SK-N-SH (cell line): Measurements from ENCODE around the gene C19orf33. TPM values are rescaled to one million over a fixed set of nuclear protein-coding genes. Genes with fewer than 3 reads are reported as not detected.

Source experiments
- CTCF ChIA-PET: fragments of 300-600, 350-600 bp; formaldehyde crosslinking; extraction: SDS; loops from one replicate; lab custom pipeline; 2021; lab: Yijun Ruan, JAX
- POLR2A ChIA-PET: fragments of 350-600 bp; sonication (Branson Sonifier 250); formaldehyde crosslinking; extraction: SDS; loops from one replicate; lab custom pipeline; 2020; ENCODE audit warnings: antibody characterized with exemption, inconsistent platforms; lab: Yijun Ruan, JAX
- DNase-seq: peaks from one replicate; pipeline ENCODE4 v3.0.0; 2012
- H2AFZ ChIP-seq: fragments of 200-600 bp; sonication (generic); 2 replicates; pipeline ENCODE4 v1.8.1; 2016; ENCODE audit warnings: antibody characterized with exemption, mild to moderate bottlenecking, low read depth
- H3F3A ChIP-seq: fragments of 200-600 bp; sonication (generic); replicated peaks from 2 replicates; pipeline ENCODE3; 2016; ENCODE audit warnings: antibody characterized with exemption, mild to moderate bottlenecking; ENCODE audit not compliant: insufficient read depth
- H3K27ac ChIP-seq, 2 experiments: fragments of 200-500 bp in 1 of 2; fragments of 200-600 bp in 1 of 2; sonication (Bioruptor generic) in 1 of 2; sonication (generic), shearing (Covaris generic) in 1 of 2; 2 replicates each; pipeline versions ENCODE4 v1.5.1 to v1.6.1; 2014 to 2016; ENCODE audit warnings: low read depth in 2 of 2, inconsistent platforms in 1 of 2, low read length in 1 of 2, mild to moderate bottlenecking in 1 of 2, mixed read lengths in 1 of 2
- H3K27me3 ChIP-seq: fragments of 200-600 bp; sonication (generic), shearing (Covaris generic); 2 replicates; pipeline ENCODE4 v1.6.1; 2016; ENCODE audit warnings: mixed run types; ENCODE audit not compliant: insufficient read depth
- H3K36me3 ChIP-seq, 2 experiments: fragments of 200-500 bp in 1 of 2; fragments of 200-600 bp in 1 of 2; sonication (Bioruptor generic) in 1 of 2; sonication (generic) in 1 of 2; replicated peaks in 1 of 2; 2 replicates each; pipeline versions ENCODE3 to v1.5.1; 2014 to 2016; ENCODE audit warnings: low read length in 1 of 2, mild to moderate bottlenecking in 1 of 2; ENCODE audit not compliant: insufficient read depth in 2 of 2, control insufficient read depth in 1 of 2
- H3K4me1 ChIP-seq, 2 experiments: fragments of 200-500 bp in 1 of 2; fragments of 200-600 bp in 1 of 2; sonication (Bioruptor generic) in 1 of 2; sonication (generic), shearing (Covaris generic) in 1 of 2; 2 replicates each; pipeline versions ENCODE4 v1.5.1 to v1.6.1; 2014 to 2016; ENCODE audit warnings: low read depth in 1 of 2, low read length in 1 of 2, mixed run types in 1 of 2; ENCODE audit not compliant: insufficient read depth in 2 of 2, control insufficient read depth in 1 of 2
- H3K4me2 ChIP-seq: fragments of 200-600 bp; sonication (generic), shearing (Covaris generic); 2 replicates; pipeline ENCODE4 v1.6.1; 2017; ENCODE audit warnings: mixed run types
- H3K4me3 ChIP-seq, 2 experiments: fragments of 200-500 bp in 1 of 2; fragments of 200-600 bp in 1 of 2; sonication (Bioruptor generic) in 1 of 2; sonication (generic), shearing (Covaris generic) in 1 of 2; 2 replicates each; pipeline versions ENCODE4 v1.5.1 to v1.8.1; 2014 to 2016; ENCODE audit warnings: low read depth in 2 of 2, inconsistent platforms in 1 of 2, low read length in 1 of 2, mild to moderate bottlenecking in 1 of 2, mixed read lengths in 1 of 2, moderate library complexity in 1 of 2
- H3K79me2 ChIP-seq: fragments of 200-600 bp; sonication (generic); 2 replicates; pipeline ENCODE4 v1.8.1; 2017; ENCODE audit warnings: mild to moderate bottlenecking; ENCODE audit not compliant: insufficient read depth
- H3K9ac ChIP-seq: fragments of 200-600 bp; sonication (generic); 2 replicates; pipeline ENCODE4 v1.6.1; 2017; ENCODE audit warnings: mixed run types
- H3K9me2 ChIP-seq: fragments of 200-600 bp; sonication (generic); 2 replicates; pipeline ENCODE4 v1.6.1; 2017; ENCODE audit warnings: mixed run types
- H3K9me3 ChIP-seq: fragments of 200-600 bp; sonication (generic); 2 replicates; pipeline ENCODE4 v1.6.1; 2017; ENCODE audit warnings: mixed run types, mild to moderate bottlenecking, moderate library complexity
- H4K20me1 ChIP-seq: fragments of 200-600 bp; sonication (generic); 2 replicates; pipeline ENCODE4 v1.6.1; 2017; ENCODE audit warnings: mild to moderate bottlenecking, mixed run types; ENCODE audit not compliant: insufficient read depth
- ELF1 ChIP-seq: IDR thresholded peaks from 2 replicates; pipeline ENCODE4 v1.4.0; 2012
- EP300 ChIP-seq, 2 experiments: IDR thresholded peaks; 2 replicates each; pipeline versions ENCODE4 v1.4.0 to v1.6.1; 2012; ENCODE audit warnings: borderline replicate concordance in 1 of 2, low read depth in 1 of 2, low read length in 1 of 2
- FOXJ3 ChIP-seq: sonication (generic); formaldehyde crosslinking; IDR thresholded peaks from 2 replicates; pipeline ENCODE4 v1.5.1; 2020; ENCODE audit warnings: mild to moderate bottlenecking, missing genetic modification reagents
- GABPA ChIP-seq: IDR thresholded peaks from 2 replicates; pipeline ENCODE4 v1.4.0; 2012; ENCODE audit warnings: low read depth, mild to moderate bottlenecking
- MAX ChIP-seq: IDR thresholded peaks from 2 replicates; pipeline ENCODE4 v1.4.0; 2012; ENCODE audit warnings: low read depth
- NRF1 ChIP-seq: IDR thresholded peaks from 2 replicates; pipeline ENCODE4 v1.6.1; 2012; ENCODE audit warnings: low read depth, mild to moderate bottlenecking, low read length
- POLR2AphosphoS5 ChIP-seq: IDR thresholded peaks from 2 replicates; pipeline ENCODE4 v1.6.1; 2012; ENCODE audit warnings: low read depth, low read length
- RAD21 ChIP-seq: IDR thresholded peaks from 2 replicates; pipeline ENCODE4 v1.6.1; 2012; ENCODE audit warnings: mild to moderate bottlenecking, low read length
- RFX5 ChIP-seq: IDR thresholded peaks from 2 replicates; pipeline ENCODE4 v1.6.1; 2012; ENCODE audit warnings: mild to moderate bottlenecking, improper control_type of control experiment, low read length
- RXRA ChIP-seq: IDR thresholded peaks from 2 replicates; pipeline ENCODE4 v1.4.0; 2012; ENCODE audit warnings: low read depth, mild to moderate bottlenecking, borderline replicate concordance
- SMC3 ChIP-seq: IDR thresholded peaks from 2 replicates; pipeline ENCODE4 v1.6.1; 2012; ENCODE audit warnings: low read depth, low read length, improper control_type of control experiment
- TCF12 ChIP-seq: IDR thresholded peaks from 2 replicates; pipeline ENCODE4 v1.4.0; 2012
- TEAD4 ChIP-seq: IDR thresholded peaks from 2 replicates; pipeline ENCODE4 v1.4.0; 2012; ENCODE audit warnings: mild to moderate bottlenecking, borderline replicate concordance; ENCODE audit not compliant: insufficient read depth
- WGBS: methylation state at CpG from one replicate; pipeline ENCODE4 v1.1.6; 2017; ENCODE audit warnings: low lambda C conversion rate; 5-methylcytosine and 5-hydroxymethylcytosine counted together
- polyA plus RNA-seq, 3 experiments: library from polyadenylated mRNA; depleted of rRNA; stranded (reverse); fragments of >200 nt; gene quantifications; 2 replicates each; pipeline ENCODE4 v1.2.3, GENCODE V29; 2012
- TF ChIP-seq, protein P1 (sequence below): IDR thresholded peaks from 2 replicates; pipeline ENCODE4 v1.4.0; 2012; ENCODE audit warnings: low read depth, borderline replicate concordance
- TF ChIP-seq, protein P2 (sequence below): fragments of 200-600 bp; sonication (generic); IDR thresholded peaks from 2 replicates; pipeline ENCODE4 v1.6.1; 2017; ENCODE audit warnings: antibody characterized with exemption, mild to moderate bottlenecking, moderate library complexity

Gene C19orf33
- polyA plus RNA-seq, 1 of the 3 experiments (the other 2 are of a cell fraction), result not detected

DNA sequence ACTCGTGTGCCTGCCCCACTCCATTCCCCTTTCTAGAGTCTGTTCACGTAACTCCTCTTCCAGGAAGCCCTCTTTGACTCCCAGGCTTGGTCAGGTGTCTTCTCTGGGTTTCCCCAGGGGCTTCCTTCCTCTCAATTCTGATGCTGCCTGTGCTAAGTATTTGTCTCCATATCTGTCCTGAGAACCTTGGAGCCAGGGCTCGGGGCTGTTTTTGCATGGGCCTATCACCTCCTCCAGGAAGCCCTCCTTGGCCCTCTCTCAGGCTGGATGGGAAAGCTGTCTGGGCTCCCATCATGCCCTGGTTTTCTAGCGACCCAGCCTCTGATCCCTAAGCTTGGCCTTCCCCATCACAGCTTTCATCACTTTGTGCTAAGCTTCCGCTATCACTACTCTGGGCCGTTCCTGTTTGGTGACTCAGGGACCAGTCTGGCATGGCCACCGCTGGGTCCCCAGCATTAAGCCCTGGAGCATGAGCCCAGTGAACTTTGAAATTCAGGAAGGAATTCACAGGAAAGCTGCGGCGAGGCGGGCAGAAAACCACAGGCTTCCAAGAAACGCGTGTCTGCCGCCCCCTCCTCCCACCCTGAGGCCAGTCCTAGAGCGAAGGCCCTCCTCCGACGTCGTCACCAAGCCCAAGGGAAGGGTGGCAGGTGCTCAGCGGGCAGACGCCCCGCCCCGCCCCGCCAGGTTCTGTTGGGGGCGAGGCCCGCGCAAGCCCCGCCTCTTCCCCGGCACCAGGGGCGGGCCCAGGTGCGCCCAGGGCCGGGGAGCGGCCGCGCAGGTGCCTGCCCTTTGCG, 40.2 kb upstream of the C19orf33 start:
- no peak overlapping the region for H3K27ac ChIP-seq
- H3K4me3 ChIP-seq, result peak overlapping the region; percentile 45 to 47; a peak in 3 of 4 replicates
- H3K4me2 ChIP-seq, result peak overlapping the region; percentile 81
- H3K36me3 ChIP-seq, result no peaks in the 10 kb centered on the region
- TF ChIP-seq ELF1 (no peak), NRF1 (no peak), TEAD4 (no peak), RAD21 (no peak), SMC3 (no peak), TCF12 (no peak), FOXJ3 (CRISPR knock-in tag) (no peak), MAX (no peak), GABPA (no peak), EP300 (IDR thresholded peaks at IDR 0.05; ENCODE audit: borderline replicate concordance in 1 of 2, low read depth in 1 of 2, low read length in 1 of 2) (no peak), POLR2AphosphoS5 (no peak), RXRA (no peak), RFX5 (no peak)
- TF ChIP-seq, protein P1, sequence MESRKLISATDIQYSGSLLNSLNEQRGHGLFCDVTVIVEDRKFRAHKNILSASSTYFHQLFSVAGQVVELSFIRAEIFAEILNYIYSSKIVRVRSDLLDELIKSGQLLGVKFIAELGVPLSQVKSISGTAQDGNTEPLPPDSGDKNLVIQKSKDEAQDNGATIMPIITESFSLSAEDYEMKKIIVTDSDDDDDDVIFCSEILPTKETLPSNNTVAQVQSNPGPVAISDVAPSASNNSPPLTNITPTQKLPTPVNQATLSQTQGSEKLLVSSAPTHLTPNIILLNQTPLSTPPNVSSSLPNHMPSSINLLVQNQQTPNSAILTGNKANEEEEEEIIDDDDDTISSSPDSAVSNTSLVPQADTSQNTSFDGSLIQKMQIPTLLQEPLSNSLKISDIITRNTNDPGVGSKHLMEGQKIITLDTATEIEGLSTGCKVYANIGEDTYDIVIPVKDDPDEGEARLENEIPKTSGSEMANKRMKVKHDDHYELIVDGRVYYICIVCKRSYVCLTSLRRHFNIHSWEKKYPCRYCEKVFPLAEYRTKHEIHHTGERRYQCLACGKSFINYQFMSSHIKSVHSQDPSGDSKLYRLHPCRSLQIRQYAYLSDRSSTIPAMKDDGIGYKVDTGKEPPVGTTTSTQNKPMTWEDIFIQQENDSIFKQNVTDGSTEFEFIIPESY, result no peak
- TF ChIP-seq, protein P2, sequence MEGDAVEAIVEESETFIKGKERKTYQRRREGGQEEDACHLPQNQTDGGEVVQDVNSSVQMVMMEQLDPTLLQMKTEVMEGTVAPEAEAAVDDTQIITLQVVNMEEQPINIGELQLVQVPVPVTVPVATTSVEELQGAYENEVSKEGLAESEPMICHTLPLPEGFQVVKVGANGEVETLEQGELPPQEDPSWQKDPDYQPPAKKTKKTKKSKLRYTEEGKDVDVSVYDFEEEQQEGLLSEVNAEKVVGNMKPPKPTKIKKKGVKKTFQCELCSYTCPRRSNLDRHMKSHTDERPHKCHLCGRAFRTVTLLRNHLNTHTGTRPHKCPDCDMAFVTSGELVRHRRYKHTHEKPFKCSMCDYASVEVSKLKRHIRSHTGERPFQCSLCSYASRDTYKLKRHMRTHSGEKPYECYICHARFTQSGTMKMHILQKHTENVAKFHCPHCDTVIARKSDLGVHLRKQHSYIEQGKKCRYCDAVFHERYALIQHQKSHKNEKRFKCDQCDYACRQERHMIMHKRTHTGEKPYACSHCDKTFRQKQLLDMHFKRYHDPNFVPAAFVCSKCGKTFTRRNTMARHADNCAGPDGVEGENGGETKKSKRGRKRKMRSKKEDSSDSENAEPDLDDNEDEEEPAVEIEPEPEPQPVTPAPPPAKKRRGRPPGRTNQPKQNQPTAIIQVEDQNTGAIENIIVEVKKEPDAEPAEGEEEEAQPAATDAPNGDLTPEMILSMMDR, result no peak
- POLR2A ChIA-PET, result no interaction called here
- no peaks in the 10 kb centered on the region for H3F3A ChIP-seq
- no peak overlapping the region for H3K9ac ChIP-seq
- H2AFZ ChIP-seq, result peak overlapping the region; percentile 41; the same call in 1 of the 2 replicates
- no peaks in the 10 kb centered on the region for H3K79me2 ChIP-seq
- peaks cover 0 to 9% of the 10 kb centered on the region in 2 experiments; a peak in 1 of 4 replicates for H3K4me1 ChIP-seq
- 26% methylated on average over 16 of the region's 34 CpGs for WGBS
- no peaks in the 10 kb centered on the region for H3K27me3 ChIP-seq
- no peaks in the 10 kb centered on the region for H3K9me2 ChIP-seq
- no peaks in the 10 kb centered on the region for H3K9me3 ChIP-seq
- H4K20me1 ChIP-seq, result no peaks in the 10 kb centered on the region
- CTCF ChIA-PET, result no interaction called here
- DNase-seq, result peak; percentile 44
